Measurements from ENCODE around the gene PLAGL2. TPM values are rescaled to one million over a fixed set of nuclear protein-coding genes. Genes with fewer than 3 reads are reported as not detected.

Gene PLAGL2
- total and polyA plus RNA-seq, 2 of the 8 experiments (the other 6 are each of a cell fraction or from before 2014, with no cell fraction given) = 20.6 to 25.4 TPM

GRCh38 chr20:32224463-32224862, 16.9 kb upstream of the PLAGL2 start:
- H3K36me3 ChIP-seq (ENCODE audit: control insufficient read depth in 2 of 4, insufficient read depth in 4 of 4, low read length in 3 of 4) = peaks cover 24 to 34% (median 25%) of the 10 kb centered on the region in 4 experiments
- H4K91ac ChIP-seq (replicated peaks; ENCODE audit: insufficient read length, low read length) = no peak overlapping the region
- no peak for FAIRE-seq
- no peak overlapping the region for H2BK15ac ChIP-seq (ENCODE audit: low read length)
- no peak overlapping the region for H2AK5ac ChIP-seq (ENCODE audit: low read depth, low read length)
- H2BK120ac ChIP-seq (replicated peaks; ENCODE audit: low read depth, low read length) = no peak overlapping the region
- no peak for DNase-seq (ENCODE audit: low read depth in 1 of 2, low spot score in 2 of 2)
- H2AFZ ChIP-seq (ENCODE audit: low read length) = no peak overlapping the region
- no peaks in the 10 kb centered on the region; the same call in 1 of the 2 replicates for H3K79me1 ChIP-seq (ENCODE audit: low read depth, low read length)
- CTCF ChIA-PET (ENCODE audit: partially characterized antibody) = no interaction called here
- H3K27ac ChIP-seq (ENCODE audit: low read depth, low read length) = no peak overlapping the region
- no peak overlapping the region for H2BK5ac ChIP-seq (ENCODE audit: low read depth, low read length)
- no peak overlapping the region for H3K23ac ChIP-seq (ENCODE audit: insufficient read length)
- no peak overlapping the region for H3K18ac ChIP-seq (ENCODE audit: extremely low read depth, low read length)
- H3K4ac ChIP-seq (replicated peaks; ENCODE audit: insufficient read length, low read depth, low read length) = no peak overlapping the region
- no peak overlapping the region for H4K8ac ChIP-seq (ENCODE audit: extremely low read depth, insufficient read depth, low read length)
- H3K9me3 ChIP-seq (ENCODE audit: insufficient read depth in 2 of 2, low read depth in 1 of 2, low read length in 1 of 2) = no peaks in the 10 kb centered on the region
- no peak overlapping the region for H4K5ac ChIP-seq (ENCODE audit: insufficient read length, low read depth, low read length)
- H2BK20ac ChIP-seq (ENCODE audit: low read length) = no peak overlapping the region
- H4K20me1 ChIP-seq (replicated peaks in 1 of 2; ENCODE audit: control insufficient read depth in 1 of 2, insufficient read depth in 2 of 2, low read length in 2 of 2) = peaks cover 4 to 6% of the 10 kb centered on the region in 2 experiments
- POLR2A ChIA-PET (ENCODE audit: partially characterized antibody) = interaction anchor here (1.1 to 3.4 kb wide), 4 partner anchors 10 to 20 kb away, joined by 3 to 16 read pairs (median 5); no protein-coding TSS in a partner anchor
- no peak overlapping the region for H2BK12ac ChIP-seq (ENCODE audit: low read depth, low read length)
- no peak overlapping the region for H3K14ac ChIP-seq (ENCODE audit: insufficient read length)
- no peak overlapping the region for H3K4me3 ChIP-seq (ENCODE audit: extremely low read depth in 1 of 4, insufficient read depth in 2 of 4, low read depth in 3 of 4, low read length in 4 of 4)
- H3K4me2 ChIP-seq (ENCODE audit: insufficient read depth in 1 of 2, low read depth in 2 of 2, low read length in 2 of 2) = no peak overlapping the region
- no peak overlapping the region for H3K56ac ChIP-seq (replicated peaks; ENCODE audit: insufficient read length, low read depth, low read length)
- TF ChIP-seq RFX5 (IDR thresholded peaks at IDR 0.05; ENCODE audit: borderline replicate concordance, low read depth, low read length) (no peak), BCL11A (IDR thresholded peaks at IDR 0.05; ENCODE audit: low read depth in 2 of 2, low read length in 2 of 2) (no peak)
- no peaks in the 10 kb centered on the region for H3K27me3 ChIP-seq (replicated peaks in 1 of 4; ENCODE audit: control insufficient read depth in 3 of 4, extremely low read depth in 1 of 4, insufficient read depth in 3 of 4, low read length in 3 of 4)
- H3K23me2 ChIP-seq (ENCODE audit: low read depth, low read length) = no peaks in the 10 kb centered on the region
- 89% methylated on average over 4 of the region's 4 CpGs; no CpG with 5 or more reads in 1 of the 2 experiments for WGBS, 2 experiments (ENCODE audit: extremely low coverage in 1 of 2, insufficient coverage in 1 of 2, insufficient read length in 1 of 2, insufficient replicate concordance in 2 of 2, low coverage in 1 of 2, low lambda C conversion rate in 2 of 2, missing lambda C conversion rate in 1 of 2)
- H3K9ac ChIP-seq (replicated peaks in 1 of 4; ENCODE audit: extremely low read depth in 1 of 4, low read depth in 3 of 4, low read length in 3 of 4) = no peak overlapping the region
- no peaks in the 10 kb centered on the region for H3K79me2 ChIP-seq (ENCODE audit: control insufficient read depth in 1 of 2, insufficient read depth in 2 of 2, low read length in 2 of 2)
- no peaks in the 10 kb centered on the region for H3K4me1 ChIP-seq (replicated peaks in 1 of 4; ENCODE audit: control insufficient read depth in 3 of 4, insufficient read depth in 4 of 4, low read length in 3 of 4)

All from H1 (cell line).